ENCODE measurements around the gene PGAP6.
A peak's percentile ranks its signal among the peaks of the same experiment; 100 is the strongest.

Gene PGAP6

DNA sequence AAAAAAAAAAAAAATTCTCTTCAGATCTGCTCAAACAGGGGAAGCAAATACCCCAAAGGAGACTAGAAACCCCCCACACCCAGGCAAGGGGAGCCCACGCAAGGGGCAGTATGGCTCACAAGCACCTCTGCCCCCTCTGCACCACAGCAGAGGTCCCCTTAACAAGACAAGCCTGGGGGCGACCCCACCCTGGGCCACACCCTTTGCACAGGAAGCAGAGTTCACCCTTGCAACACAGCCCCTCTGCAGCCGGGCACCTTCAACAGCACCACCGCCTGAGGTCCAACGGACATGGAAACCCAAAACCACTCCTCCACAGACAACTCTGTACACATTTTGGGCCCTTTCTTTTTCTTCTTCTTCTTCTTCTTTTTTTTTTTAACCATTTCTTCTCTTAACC lies 42.1 kb downstream of the PGAP6 start:
- no peak for TF ChIP-seq GATA3 (IDR thresholded peaks at IDR 0.05; ENCODE audit: low read depth, low read length)
- no peak for TF ChIP-seq GATA2 (IDR thresholded peaks at IDR 0.05; ENCODE audit: low read depth, low read length)

DNA sequence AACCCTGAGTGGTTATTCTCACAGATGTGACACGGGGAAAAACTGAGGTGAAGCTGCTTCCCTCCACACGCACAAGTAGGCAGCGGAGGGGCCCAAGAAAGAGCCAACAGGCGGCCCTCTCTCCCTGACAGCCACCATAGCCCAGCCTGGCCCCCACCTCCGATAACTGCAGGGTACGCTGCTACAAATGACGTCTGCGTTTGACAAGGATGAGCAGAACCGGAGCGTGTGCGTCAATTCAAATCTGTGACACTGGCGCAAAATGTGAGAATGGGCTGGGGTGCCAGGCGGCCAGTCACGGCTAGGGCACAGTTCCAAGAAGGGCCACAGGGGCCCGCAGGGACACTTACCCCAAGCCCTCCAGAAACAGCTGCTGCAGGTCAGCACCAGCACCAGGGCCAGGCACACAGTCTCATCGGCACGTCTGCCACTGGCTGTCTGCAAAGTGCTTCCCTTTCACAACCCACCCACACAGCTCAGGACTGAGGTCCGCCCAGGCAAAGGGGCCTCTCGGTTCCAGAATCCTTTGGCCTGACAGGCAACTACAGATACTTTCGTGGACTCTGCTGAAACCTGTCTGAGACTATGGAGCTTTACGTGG lies 43.7 kb downstream of the PGAP6 start:
- TF ChIP-seq GATA2 (IDR thresholded peaks at IDR 0.05; ENCODE audit: low read depth, low read length) (no peak), GATA3 (IDR thresholded peaks at IDR 0.05; ENCODE audit: low read depth, low read length) (no peak)

DNA sequence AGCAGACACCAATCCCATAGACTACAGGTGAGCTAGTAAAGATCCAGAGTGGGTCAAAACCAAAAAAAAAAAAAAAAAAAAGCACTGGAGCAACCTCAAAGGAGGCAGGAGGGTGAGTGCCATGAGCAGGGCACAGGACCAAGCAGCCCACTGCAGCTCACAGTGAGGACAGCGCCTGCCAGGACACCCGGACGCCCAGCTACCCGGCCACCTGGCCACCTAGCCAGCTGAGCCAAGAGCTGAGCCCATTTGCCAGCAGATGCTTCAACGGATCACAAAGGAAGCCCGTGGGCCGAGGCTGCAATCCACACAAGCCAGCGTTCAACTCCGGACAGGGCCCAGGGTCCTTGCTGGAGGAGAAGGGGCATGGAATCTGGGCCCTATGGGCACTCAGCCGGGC lies 44.3 kb downstream of the PGAP6 start:
- TF ChIP-seq GATA3 (IDR thresholded peaks at IDR 0.05; ENCODE audit: low read depth, low read length) (no peak), GATA2 (IDR thresholded peaks at IDR 0.05; ENCODE audit: low read depth, low read length) (no peak)

DNA sequence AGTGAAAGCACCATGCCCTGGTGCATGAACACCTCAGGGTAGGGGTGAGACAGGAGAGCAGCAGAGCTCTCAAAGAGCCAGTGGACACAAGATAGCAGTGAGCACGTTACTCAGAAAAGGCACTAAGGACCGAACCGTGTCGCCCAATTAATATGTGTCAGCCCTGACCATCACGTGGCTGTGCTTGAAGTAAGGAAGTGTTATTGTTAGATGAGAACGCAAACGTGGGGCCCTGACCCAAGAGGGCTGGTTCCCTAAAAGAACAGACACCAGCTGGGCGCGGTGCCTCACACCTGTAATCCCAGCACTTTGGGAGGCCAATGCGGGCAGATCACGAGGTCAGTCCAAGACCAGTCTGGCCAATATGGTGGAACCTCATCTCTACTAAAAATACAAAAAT lies 45.5 kb downstream of the PGAP6 start:
- no peak for TF ChIP-seq GATA2 (IDR thresholded peaks at IDR 0.05; ENCODE audit: low read depth, low read length)
- TF ChIP-seq GATA3 (IDR thresholded peaks at IDR 0.05; ENCODE audit: low read depth, low read length) = no peak

DNA sequence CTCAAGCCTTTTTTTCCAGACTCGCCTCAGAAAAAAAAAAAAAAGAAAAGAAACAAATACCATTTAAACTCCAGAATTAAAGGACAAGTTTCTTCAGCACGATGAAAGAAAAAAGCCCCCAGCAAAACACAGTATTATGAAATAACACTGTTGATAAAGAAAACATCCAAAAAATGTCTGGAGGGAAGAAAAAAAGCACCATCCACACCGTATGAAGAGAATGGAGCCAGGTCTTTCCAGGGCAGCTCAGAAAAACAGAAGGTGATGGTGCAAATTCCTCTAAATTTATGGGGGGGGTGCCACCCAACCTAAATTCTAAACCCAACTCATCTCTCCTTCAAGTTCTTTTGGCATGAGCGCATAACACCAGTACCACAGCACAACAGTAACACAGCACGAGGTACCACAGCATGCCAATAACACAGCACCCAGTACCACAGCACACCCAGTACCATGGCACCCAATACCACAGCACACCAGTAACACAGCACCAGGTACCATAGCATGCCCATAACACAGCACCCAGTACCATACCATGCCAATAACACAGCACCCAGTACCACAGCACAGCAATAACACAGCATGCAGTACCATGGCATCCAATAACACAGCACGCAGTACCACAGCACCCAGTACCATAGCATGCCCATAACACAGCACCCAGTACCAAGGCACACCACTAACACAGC lies 48.2 kb downstream of the PGAP6 start:
- TF ChIP-seq GATA3 (IDR thresholded peaks at IDR 0.05; ENCODE audit: low read depth, low read length) (no peak), GATA2 (IDR thresholded peaks at IDR 0.05; ENCODE audit: low read depth, low read length) (no peak)

DNA sequence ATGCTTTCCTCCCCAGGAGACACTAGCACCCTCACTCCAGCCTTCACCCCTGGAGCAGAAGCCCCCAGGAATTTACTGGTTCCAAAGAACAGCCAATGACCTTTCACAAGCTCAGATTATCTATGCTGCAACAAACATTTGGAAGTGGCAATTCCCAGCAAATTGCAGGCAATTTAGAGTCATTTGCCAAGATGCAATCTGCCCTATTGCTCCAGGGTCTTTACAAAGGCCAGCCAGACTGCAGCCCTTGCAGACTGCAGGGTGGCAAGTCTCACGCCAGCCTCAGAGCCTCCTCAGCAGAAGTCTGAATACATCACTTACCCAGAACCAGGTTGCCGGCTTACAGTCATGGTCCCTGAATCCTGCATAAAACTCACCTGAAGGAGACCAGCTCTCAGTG lies 51.0 kb downstream of the PGAP6 start:
- TF ChIP-seq GATA3 (IDR thresholded peaks at IDR 0.05; ENCODE audit: low read depth, low read length) (no peak; the same call in 1 of the 2 replicates), GATA2 (IDR thresholded peaks at IDR 0.05; ENCODE audit: low read depth, low read length) (peak; percentile 91)

DNA sequence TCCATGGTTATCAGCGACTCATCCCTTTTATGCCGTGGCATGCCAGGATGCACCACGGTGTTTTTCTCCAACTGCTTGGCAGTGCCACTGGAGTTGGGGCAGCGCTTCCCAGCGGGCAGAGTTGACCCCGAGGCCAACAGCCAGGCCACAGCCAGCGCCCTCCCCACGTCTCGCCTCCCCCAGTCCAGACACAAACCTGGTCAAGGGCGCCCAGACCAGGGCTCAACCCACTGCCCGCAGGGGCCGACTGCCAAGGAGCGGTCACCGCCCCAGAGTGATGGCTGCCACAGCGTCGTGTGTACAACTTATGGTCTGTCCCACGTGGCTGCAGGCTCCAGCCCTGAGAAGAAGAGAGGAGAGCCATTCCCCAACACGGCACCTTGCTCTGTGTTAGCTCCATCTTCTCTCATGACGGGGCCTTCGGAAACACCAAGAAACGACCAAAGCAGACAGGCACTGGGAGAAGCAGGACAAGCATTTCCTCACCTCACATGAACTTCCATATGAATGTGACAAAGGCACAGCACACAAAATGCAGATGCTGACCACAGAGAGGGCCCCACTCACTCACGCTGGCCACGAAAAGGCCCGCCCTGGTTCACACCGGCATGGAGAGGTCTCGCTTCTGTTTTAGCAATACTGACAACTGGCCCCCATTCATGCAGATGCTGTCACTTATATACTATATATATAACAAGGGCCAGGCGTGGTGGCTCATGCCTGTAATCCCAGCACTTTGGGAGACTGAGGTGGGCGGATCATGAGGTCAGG lies 56.2 kb downstream of the PGAP6 start:
- TF ChIP-seq GATA3 (IDR thresholded peaks at IDR 0.05; ENCODE audit: low read depth, low read length) (no peak), GATA2 (IDR thresholded peaks at IDR 0.05; ENCODE audit: low read depth, low read length) (no peak)

DNA sequence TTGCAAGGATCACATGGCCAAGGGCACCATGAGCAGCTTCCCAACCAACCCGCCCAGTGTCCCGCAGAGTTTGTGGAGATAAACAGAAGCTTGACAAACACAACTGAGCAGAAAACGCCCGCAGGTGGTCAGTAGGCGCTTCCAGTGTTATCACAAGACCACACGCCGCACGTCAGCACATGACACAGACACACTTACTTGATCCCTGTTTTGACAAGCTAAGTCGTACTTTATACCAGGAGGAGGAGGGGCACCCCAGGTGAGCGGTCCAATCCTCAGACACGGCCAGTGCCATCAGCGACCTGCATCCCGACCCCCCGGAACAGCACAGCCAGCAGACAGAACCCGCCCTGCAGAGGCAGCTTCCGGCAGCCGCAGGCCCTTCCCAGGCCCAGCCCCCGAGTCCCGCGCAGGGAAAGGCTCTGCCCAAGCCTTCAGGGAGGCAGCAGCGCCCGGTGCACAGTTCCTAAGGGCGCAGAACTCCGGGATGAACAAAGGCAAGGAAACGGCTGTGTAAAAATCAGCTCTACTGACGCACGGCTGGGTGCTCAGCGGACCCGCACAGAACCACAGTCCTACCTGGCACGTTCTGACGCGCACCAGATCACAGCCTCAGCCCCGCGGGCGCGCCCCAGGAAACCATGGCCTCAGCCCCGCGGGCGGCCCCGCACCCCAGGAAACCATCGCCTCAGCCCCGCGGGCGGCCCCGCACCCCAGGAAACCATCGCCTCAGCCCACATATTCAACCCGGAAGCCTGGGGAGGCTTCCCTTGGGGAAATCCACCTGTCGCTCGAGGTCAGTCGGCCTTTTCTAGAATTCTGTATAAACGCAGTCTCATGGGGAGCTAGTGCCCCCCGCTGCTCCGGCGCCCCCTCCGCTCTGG lies 57.1 kb downstream of the PGAP6 start:
- TF ChIP-seq GATA2 (IDR thresholded peaks at IDR 0.05; ENCODE audit: low read depth, low read length) (no peak), GATA3 (IDR thresholded peaks at IDR 0.05; ENCODE audit: low read depth, low read length) (no peak)

DNA sequence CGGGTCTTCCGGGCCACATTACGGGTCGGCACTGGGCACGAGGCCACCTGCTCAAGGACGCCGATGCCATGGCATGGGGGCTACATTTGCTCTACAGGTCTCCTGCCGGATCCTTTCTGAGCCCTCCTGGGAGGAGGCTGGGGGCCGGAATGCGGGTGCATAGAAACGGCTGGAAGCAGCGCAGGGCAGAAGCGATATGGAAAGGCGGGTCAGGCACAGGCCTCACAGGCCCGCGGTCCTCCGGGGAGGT lies 57.7 kb downstream of the PGAP6 start:
- TF ChIP-seq GATA2 (IDR thresholded peaks at IDR 0.05; ENCODE audit: low read depth, low read length) = no peak
- no peak for TF ChIP-seq GATA3 (IDR thresholded peaks at IDR 0.05; ENCODE audit: low read depth, low read length)

DNA sequence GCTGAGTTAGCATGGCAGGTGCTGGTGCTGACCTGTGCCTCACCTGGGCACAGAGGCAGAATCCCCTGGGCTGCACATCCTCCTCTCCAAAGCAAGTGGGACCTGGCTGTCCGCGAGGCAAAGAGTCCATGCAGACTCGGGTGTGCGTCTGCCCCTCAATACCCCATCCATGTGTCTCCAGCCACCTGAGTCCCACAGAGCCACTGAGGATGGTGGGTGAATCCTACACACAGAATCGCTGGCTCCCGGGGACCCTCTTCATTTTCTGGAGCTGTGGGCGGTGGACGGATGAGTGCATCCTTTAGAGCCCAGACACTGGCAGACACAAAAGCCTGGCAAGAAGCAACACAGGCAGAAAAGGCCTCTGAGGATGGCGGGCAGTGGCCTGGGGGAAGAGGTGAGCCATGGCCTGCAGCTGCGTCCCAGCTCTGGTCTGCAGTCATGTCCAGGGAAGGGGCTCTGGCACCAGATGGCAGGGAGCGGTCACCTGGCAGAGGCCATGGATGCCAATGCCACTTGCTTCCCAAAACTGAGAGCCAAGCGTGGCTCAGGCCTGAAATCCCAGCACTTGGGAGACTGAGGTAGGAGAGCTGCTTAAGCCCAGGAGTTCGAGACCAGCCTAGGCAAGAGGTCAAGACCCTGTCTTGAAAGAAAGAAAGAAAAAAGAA lies 59.2 kb downstream of the PGAP6 start:
- no peak for TF ChIP-seq GATA2 (IDR thresholded peaks at IDR 0.05; ENCODE audit: low read depth, low read length)
- TF ChIP-seq GATA3 (IDR thresholded peaks at IDR 0.05; ENCODE audit: low read depth, low read length) = no peak

DNA sequence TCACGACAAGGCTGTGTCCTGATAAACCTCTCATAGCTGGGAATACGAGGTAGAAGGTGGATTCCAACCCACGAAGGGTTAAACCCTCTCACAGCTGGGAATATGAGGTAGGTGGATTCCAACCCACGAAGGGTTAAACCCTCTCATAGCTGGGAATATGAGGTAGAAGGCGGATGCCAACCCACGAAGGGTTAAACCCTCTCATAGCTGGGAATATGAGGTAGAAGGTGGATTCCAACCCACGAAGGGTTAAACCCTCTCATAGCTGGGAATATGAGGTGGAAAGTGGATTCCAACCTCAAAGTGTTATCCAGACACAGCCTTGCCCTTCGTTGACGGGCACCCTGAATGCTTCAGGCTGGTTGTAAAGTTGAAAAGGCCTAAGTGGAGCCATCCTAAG lies 60.2 kb downstream of the PGAP6 start:
- TF ChIP-seq GATA3 (IDR thresholded peaks at IDR 0.05; ENCODE audit: low read depth, low read length) (no peak), GATA2 (IDR thresholded peaks at IDR 0.05; ENCODE audit: low read depth, low read length) (no peak)

Data from SH-SY5Y (cell line).